Measurements from ENCODE around the gene RPTOR. TPM values are rescaled to one million over a fixed set of nuclear protein-coding genes. Genes with fewer than 3 reads are reported as not detected.

The RPTOR gene
- total RNA-seq, 1 experiment from 2014 or later: 58.0 TPM

DNA sequence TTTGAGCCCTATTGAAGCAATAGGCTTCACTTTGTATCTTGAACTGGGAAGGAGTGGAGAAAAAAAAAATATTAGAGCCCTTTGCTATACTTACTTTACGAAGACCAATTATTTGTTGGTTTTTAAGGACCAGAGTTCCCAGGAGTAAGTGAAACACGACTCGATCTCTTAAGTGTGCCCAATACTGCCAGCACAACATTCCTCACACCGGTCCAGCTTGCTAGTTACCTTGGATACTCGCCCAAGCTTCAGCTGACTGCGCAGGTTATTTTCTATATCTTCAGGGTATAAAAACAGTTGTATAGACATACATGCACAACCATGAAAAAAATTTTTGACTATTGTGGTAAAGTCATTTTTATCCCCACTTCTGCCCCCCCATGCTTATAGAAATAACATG, 72.1 kb downstream of the RPTOR start:
- POLR2A ChIA-PET: no interaction called here
- TF ChIP-seq, protein P1, sequence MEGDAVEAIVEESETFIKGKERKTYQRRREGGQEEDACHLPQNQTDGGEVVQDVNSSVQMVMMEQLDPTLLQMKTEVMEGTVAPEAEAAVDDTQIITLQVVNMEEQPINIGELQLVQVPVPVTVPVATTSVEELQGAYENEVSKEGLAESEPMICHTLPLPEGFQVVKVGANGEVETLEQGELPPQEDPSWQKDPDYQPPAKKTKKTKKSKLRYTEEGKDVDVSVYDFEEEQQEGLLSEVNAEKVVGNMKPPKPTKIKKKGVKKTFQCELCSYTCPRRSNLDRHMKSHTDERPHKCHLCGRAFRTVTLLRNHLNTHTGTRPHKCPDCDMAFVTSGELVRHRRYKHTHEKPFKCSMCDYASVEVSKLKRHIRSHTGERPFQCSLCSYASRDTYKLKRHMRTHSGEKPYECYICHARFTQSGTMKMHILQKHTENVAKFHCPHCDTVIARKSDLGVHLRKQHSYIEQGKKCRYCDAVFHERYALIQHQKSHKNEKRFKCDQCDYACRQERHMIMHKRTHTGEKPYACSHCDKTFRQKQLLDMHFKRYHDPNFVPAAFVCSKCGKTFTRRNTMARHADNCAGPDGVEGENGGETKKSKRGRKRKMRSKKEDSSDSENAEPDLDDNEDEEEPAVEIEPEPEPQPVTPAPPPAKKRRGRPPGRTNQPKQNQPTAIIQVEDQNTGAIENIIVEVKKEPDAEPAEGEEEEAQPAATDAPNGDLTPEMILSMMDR (IDR thresholded peaks at IDR 0.05): no peak
- TF ChIP-seq POLR2AphosphoS5 (IDR thresholded peaks at IDR 0.05; ENCODE audit: low read depth, low read length) (no peak), TCF7L2 (IDR thresholded peaks at IDR 0.05; ENCODE audit: low read depth, low read length) (no peak), SIN3A (IDR thresholded peaks at IDR 0.05; ENCODE audit: borderline replicate concordance, insufficient read depth, low read depth, low read length) (no peak)
- TF ChIP-seq, protein P2, sequence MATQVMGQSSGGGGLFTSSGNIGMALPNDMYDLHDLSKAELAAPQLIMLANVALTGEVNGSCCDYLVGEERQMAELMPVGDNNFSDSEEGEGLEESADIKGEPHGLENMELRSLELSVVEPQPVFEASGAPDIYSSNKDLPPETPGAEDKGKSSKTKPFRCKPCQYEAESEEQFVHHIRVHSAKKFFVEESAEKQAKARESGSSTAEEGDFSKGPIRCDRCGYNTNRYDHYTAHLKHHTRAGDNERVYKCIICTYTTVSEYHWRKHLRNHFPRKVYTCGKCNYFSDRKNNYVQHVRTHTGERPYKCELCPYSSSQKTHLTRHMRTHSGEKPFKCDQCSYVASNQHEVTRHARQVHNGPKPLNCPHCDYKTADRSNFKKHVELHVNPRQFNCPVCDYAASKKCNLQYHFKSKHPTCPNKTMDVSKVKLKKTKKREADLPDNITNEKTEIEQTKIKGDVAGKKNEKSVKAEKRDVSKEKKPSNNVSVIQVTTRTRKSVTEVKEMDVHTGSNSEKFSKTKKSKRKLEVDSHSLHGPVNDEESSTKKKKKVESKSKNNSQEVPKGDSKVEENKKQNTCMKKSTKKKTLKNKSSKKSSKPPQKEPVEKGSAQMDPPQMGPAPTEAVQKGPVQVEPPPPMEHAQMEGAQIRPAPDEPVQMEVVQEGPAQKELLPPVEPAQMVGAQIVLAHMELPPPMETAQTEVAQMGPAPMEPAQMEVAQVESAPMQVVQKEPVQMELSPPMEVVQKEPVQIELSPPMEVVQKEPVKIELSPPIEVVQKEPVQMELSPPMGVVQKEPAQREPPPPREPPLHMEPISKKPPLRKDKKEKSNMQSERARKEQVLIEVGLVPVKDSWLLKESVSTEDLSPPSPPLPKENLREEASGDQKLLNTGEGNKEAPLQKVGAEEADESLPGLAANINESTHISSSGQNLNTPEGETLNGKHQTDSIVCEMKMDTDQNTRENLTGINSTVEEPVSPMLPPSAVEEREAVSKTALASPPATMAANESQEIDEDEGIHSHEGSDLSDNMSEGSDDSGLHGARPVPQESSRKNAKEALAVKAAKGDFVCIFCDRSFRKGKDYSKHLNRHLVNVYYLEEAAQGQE (IDR thresholded peaks at IDR 0.05; ENCODE audit: insufficient read depth in 1 of 2, low read depth in 2 of 2, low read length in 1 of 2): no peak
- Histone ChIP-seq H3K27ac (ENCODE audit: low read length) (no peak overlapping the region), H3K9me3 (ENCODE audit: control insufficient read depth, insufficient read depth, low read depth, low read length) (no peaks in the 10 kb centered on the region), H3K27me3 (ENCODE audit: control insufficient read depth, insufficient read depth, low read length) (no peaks in the 10 kb centered on the region), H3K4me1 (ENCODE audit: control insufficient read depth, insufficient read depth, low read length) (peaks cover 10% of the 10 kb centered on the region), H3K36me3 (ENCODE audit: control insufficient read depth, insufficient read depth, low read length) (no peaks in the 10 kb centered on the region), H3K4me3 (ENCODE audit: low read depth in 2 of 2, low read length in 2 of 2) (no peak overlapping the region)
- ATAC-seq (no peak), DNase-seq (ENCODE audit: low read depth, low spot score) (no peak)
- CTCF ChIA-PET: interaction anchor here (0.7 kb wide), 1 partner anchor 67 kb away, joined by 6 read pairs; no protein-coding TSS in a partner anchor
- in situ Hi-C loops (cut with HindIII; ENCODE audit: low pct_unique_long_range_greater_than_20kb, low sequenced_read_pairs): no loop called here
- intact Hi-C loops (cut with micrococcal nuclease; ENCODE audit: unreplicated experiment): no loop called here
- BruUV-seq (replicated peaks): no TSS peak

- ATAC-seq (no peak), DNase-seq (ENCODE audit: low read depth, low spot score) (no peak)
- no peaks in the 10 kb centered on the region for H3K27me3 ChIP-seq (ENCODE audit: control insufficient read depth, insufficient read depth, low read length)
- H3K9me3 ChIP-seq (ENCODE audit: control insufficient read depth, insufficient read depth, low read depth, low read length): no peaks in the 10 kb centered on the region
- no TSS peak for BruUV-seq (replicated peaks)
- TF ChIP-seq POLR2AphosphoS5 (IDR thresholded peaks at IDR 0.05; ENCODE audit: low read depth, low read length) (no peak), SIN3A (IDR thresholded peaks at IDR 0.05; ENCODE audit: borderline replicate concordance, insufficient read depth, low read depth, low read length) (no peak), TCF7L2 (IDR thresholded peaks at IDR 0.05; ENCODE audit: low read depth, low read length) (no peak)
- TF ChIP-seq, protein P1 (IDR thresholded peaks at IDR 0.05): no peak
- TF ChIP-seq, protein P2 (IDR thresholded peaks at IDR 0.05; ENCODE audit: insufficient read depth in 1 of 2, low read depth in 2 of 2, low read length in 1 of 2): no peak
- H3K36me3 ChIP-seq (ENCODE audit: control insufficient read depth, insufficient read depth, low read length): no peaks in the 10 kb centered on the region
- H3K27ac ChIP-seq (ENCODE audit: low read length): no peak overlapping the region
- POLR2A ChIA-PET: no interaction called here
- CTCF ChIA-PET: no interaction called here
- H3K4me1 ChIP-seq (ENCODE audit: control insufficient read depth, insufficient read depth, low read length): peaks cover 10% of the 10 kb centered on the region
- intact Hi-C loops (cut with micrococcal nuclease; ENCODE audit: unreplicated experiment) (no loop called here), in situ Hi-C loops (cut with HindIII; ENCODE audit: low pct_unique_long_range_greater_than_20kb, low sequenced_read_pairs) (no loop called here)
- H3K4me3 ChIP-seq (ENCODE audit: low read depth in 2 of 2, low read length in 2 of 2): no peak overlapping the region
Observed at GRCh38 chr17:80618304-80618703, 73.7 kb downstream of the RPTOR start.
